ENCODE data around the gene RAB11FIP3. TPM values are rescaled to one million over a fixed set of nuclear protein-coding genes. Genes with fewer than 3 reads are reported as not detected.
A peak's percentile ranks its signal among the peaks of the same experiment; 100 is the strongest.

RAB11FIP3 gene
- total and polyA plus RNA-seq, 9 of the 15 experiments (the other 6 are each of a cell fraction or from before 2014, with no cell fraction given): 0.46 to 13.1 (median 4.3) TPM

- TF ChIP-seq TSHZ1 (CRISPR knock-in tag; IDR thresholded peaks at IDR 0.05) (no peak), ZEB2 (IDR thresholded peaks at IDR 0.05) (peak; percentile 43; the same call in 1 of the 2 replicates), RAD21 (CRISPR knock-in tag; conservative IDR thresholded peaks at IDR 0.05 in 1 of 2, IDR thresholded peaks at IDR 0.05 in 1 of 2) (peak; percentile 22 to 79; a peak in 3 of 4 replicates), OTX1 (CRISPR knock-in tag; IDR thresholded peaks at IDR 0.05) (no peak), ZNF280A (IDR thresholded peaks at IDR 0.05; ENCODE audit: low read depth, partially characterized antibody) (peak; percentile 78), ELK1 (CRISPR knock-in tag; IDR thresholded peaks at IDR 0.05) (no peak), ADNP (tag; IDR thresholded peaks at IDR 0.05) (peak; percentile 80), ZNF280B (CRISPR knock-in tag; IDR thresholded peaks at IDR 0.05) (no peak), ZBTB26 (CRISPR knock-in tag; IDR thresholded peaks at IDR 0.05) (no peak), TGIF2 (CRISPR knock-in tag; IDR thresholded peaks at IDR 0.05) (no peak), HMG20A (CRISPR knock-in tag; conservative IDR thresholded peaks at IDR 0.05) (no peak), CTCFL (IDR thresholded peaks at IDR 0.05; ENCODE audit: borderline replicate concordance, insufficient read depth, low read depth, low read length, poor library complexity, severe bottlenecking) (no peak), SP1 (CRISPR knock-in tag; IDR thresholded peaks at IDR 0.05) (peak; percentile 63; the same call in 1 of the 2 replicates), VEZF1 (CRISPR knock-in tag; IDR thresholded peaks at IDR 0.05) (peak; percentile 44; the same call in 1 of the 2 replicates)
Measured at GRCh38 chr16:391885-392335, 33.5 kb upstream of the RAB11FIP3 start (continued).

All from K562 (cell line).